ENCODE measurements around the gene ATP2B2.

DNA sequence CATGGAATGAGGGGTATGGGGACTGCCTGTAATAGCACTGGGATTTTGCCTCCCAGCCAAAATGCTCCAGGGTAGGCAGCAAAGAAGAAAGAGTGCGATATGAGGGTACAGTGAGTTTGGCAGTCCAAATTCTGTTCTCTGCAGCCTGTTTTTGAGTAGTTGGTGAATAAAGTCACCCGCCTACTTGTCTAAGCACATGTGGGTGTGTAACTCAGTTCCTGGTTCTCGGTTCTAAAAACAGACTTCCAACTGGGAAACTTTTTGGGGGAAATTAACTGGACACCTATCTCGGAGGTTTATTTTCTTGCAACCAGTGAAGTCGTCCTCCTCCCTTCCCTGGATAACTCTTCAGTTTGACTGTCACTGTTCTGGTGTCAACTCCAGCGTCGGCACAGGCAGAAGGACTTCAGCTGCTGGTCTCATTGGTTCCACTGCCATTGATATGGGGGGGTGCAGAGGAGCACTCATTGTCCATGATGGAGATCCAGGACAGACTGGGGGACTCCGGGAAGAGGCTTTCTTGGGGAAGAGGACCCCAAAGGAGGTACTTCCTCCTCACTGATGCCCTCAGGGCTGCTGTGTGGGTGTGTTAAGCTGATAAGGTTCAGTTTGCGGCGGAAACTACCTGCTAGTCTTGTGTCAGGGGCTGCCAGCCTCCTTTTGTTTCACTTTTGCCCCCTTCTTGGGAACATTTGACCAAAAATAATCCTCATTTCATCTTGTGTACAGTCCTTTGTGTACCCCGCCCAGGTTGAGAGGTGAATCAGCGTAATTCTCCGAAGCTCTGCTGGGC lies 225.8 kb downstream of the ATP2B2 start:
- TF ChIP-seq, protein P1, sequence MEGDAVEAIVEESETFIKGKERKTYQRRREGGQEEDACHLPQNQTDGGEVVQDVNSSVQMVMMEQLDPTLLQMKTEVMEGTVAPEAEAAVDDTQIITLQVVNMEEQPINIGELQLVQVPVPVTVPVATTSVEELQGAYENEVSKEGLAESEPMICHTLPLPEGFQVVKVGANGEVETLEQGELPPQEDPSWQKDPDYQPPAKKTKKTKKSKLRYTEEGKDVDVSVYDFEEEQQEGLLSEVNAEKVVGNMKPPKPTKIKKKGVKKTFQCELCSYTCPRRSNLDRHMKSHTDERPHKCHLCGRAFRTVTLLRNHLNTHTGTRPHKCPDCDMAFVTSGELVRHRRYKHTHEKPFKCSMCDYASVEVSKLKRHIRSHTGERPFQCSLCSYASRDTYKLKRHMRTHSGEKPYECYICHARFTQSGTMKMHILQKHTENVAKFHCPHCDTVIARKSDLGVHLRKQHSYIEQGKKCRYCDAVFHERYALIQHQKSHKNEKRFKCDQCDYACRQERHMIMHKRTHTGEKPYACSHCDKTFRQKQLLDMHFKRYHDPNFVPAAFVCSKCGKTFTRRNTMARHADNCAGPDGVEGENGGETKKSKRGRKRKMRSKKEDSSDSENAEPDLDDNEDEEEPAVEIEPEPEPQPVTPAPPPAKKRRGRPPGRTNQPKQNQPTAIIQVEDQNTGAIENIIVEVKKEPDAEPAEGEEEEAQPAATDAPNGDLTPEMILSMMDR (IDR thresholded peaks at IDR 0.05; ENCODE audit: low read depth, low read length) = no peak
- no peak for TF ChIP-seq EZH2phosphoT487 (IDR thresholded peaks at IDR 0.05; ENCODE audit: low read depth)
